HG03521 (cell line): ENCODE results near the gene NCS1.

Experiments
- ATAC-seq: cut with Tn5 transposase; IDR thresholded peaks from one replicate; pipeline ENCODE4 v1.9.1; 2021; ENCODE audit warnings: mild to moderate bottlenecking, moderate library complexity; ENCODE audit not compliant: unreplicated experiment

Gene NCS1

GRCh38 chr9:130147198-130147597, 25.0 kb upstream of the NCS1 start:
- no peak for ATAC-seq

GRCh38 chr9:130147910-130148309, 24.3 kb upstream of the NCS1 start:
- ATAC-seq, result no peak

- ATAC-seq, result no peak
Measured at GRCh38 chr9:130149031-130149430, 23.2 kb upstream of the NCS1 start.

DNA sequence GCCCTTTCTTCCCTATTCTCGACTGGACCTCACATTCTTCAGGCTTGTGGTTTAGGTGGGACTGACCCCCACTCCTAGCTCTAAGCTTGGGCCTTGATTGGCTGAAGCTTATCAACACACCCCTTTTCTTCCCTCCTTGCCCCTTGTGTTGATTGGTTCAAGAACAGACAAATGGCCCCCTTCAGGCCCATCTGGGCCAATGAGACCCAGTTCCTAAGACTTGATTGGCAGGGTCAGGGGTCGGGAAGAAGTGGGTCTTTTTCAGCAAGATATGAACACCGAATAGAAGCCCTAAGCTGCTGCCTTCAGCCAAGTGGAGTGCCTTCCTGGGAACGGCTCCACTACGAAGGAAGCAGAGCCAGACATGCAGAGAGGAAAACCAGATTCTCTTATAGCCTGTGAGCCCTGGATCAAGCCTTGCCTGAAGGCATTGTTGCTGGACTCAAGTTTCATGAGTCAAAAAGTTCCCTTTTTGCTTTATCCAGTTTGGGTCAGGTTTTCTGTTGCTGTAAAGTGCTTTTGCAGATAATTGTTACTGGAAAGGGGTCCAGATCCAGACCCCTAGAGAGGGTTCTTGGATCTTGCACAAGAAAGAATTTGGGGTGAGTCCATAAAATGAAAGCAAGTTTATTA, 22.4 kb upstream of the NCS1 start:
- ATAC-seq, result no peak

DNA sequence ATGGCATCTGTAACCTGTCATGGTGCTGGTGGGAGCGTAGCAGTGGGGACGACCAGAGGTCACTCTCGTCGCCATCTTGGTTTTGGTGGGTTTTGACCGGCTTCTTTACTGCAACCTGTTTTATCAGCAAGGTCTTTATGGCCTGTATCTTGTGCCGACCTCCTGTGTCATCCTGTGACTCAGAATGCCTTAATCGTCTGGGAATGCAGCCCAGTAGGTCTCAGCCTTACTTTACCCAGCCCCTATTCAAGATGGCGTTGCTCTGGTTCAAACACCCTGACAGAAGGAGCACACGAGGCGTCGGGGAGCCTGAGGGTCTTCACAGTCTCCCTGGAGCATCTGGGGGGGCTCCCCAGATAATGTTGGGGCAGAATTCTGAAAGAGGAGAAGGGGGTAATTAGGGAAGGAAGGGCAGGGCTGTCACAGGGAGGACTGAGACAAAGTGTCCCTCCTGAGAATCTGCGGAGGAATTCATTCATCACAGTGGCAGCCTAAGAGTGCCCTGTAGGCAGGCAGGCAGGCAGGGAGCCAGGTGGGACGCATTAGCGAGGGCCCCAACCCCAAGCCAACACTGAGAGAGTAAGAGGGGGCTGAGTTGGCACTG, 21.3 kb upstream of the NCS1 start:
- ATAC-seq, result no peak

GRCh38 chr9:130154816-130155215, 17.4 kb upstream of the NCS1 start:
- ATAC-seq, result no peak

- no peak for ATAC-seq
Measured at GRCh38 chr9:130155647-130156046, 16.6 kb upstream of the NCS1 start.

GRCh38 chr9:130156672-130157071, 15.5 kb upstream of the NCS1 start:
- ATAC-seq, result no peak

DNA sequence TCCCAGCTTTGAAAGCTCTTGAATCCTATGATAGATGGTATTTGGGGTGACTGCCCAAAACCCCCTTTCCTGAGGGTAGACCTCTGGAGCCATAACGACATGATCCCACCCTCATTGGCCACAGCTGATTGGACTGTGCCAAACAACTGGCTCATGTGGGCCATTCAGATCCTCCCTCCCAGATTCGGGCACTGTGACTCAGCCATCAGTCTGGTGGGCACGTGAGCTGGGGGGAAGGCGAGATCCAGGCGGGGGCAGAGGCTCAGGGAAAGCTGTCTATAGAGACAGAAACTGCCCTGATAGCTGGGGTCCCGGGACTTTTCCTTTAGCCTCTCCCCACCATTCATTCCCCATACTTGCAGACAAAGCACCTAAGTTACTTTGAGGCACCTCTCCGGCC, 15.1 kb upstream of the NCS1 start:
- no peak for ATAC-seq

- ATAC-seq, result no peak
Measured at GRCh38 chr9:130158001-130158400, 14.2 kb upstream of the NCS1 start.

DNA sequence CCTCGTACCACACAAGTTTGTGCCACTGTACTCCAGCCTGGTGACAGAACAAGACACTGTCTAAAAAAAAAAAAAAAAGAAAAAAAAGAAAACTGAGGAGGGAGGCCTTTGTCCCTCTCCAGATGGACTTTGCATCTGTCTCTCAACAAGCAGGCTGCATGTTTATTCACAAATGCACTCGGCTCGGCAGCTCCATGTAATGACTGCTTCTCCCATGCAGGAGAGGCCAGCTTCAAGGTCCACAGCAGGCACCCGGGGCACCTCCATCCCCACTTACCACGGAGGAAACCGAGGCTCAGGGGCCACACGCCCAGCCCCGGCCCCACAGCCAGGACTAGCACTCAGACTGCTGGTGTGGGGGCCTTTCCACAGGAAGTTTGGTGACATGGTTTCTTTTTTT, 13.1 kb upstream of the NCS1 start:
- ATAC-seq, result no peak

DNA sequence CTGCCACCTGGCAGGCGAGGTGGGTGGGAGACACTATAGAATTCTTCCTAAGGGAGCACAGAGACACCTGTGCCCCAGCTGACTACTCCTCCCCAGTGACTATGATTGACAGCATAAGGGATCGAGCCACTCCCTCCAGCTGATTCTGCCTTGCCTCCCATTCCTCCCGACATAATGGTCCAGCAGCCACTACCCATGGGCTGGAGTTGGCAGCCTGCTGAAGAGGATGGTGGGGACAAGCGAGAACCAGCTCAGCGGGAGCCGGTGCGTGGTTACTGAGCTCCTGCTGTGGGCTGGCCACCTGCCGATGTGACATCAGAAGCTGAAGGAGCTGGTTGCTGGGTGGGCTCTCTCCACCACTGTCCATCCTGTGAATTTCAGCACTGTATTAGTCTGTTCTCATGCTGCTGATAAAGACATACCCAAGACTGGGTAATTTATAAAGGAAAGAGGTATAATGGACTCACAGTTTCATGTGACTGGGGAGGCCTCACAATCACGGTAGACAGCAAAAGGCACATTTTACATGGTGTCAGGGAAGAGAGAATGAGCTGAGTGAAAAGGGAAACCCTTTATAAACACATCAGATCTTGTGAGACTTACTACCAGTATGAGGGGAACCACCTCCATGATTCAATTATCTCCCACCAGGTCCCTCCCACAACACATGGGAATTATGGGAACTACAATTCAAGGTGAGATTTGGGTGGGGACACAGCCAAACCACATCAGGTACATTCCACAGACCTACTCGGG, 12.1 kb upstream of the NCS1 start:
- no peak for ATAC-seq

- no peak for ATAC-seq
Measured at GRCh38 chr9:130160862-130161470, 11.2 kb upstream of the NCS1 start.

GRCh38 chr9:130165579-130165978, 6.6 kb upstream of the NCS1 start:
- no peak for ATAC-seq

- no peak for ATAC-seq
Measured at GRCh38 chr9:130166399-130166798, 5.8 kb upstream of the NCS1 start.

DNA sequence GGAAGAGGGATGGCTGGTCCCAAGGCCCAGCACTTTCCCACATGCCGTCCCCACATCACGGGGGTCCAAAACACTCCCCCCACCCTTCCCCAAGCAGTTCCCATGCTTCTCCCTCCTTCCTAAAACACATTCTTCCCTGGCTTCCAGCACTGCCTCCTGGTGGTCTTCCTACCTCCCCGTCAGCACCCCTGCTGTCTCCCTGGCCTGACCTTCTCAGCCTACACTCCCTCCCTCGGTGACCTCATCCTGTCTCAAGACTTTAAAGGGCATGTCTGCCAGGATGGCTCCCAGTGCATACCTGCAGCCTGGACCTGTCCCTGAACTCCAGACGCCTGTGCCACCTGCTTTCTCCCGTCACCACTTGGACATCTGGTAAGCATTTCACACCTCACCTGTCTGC, 4.3 kb upstream of the NCS1 start:
- ATAC-seq, result no peak

- ATAC-seq, result no peak
Measured at GRCh38 chr9:130171226-130172148, 717 bp upstream of the NCS1 start.

- no peak for ATAC-seq
Measured at GRCh38 chr9:130172858-130173665, 858 bp downstream of the NCS1 start.

GRCh38 chr9:130173666-130173983, 1.4 kb downstream of the NCS1 start:
- no peak for ATAC-seq

DNA sequence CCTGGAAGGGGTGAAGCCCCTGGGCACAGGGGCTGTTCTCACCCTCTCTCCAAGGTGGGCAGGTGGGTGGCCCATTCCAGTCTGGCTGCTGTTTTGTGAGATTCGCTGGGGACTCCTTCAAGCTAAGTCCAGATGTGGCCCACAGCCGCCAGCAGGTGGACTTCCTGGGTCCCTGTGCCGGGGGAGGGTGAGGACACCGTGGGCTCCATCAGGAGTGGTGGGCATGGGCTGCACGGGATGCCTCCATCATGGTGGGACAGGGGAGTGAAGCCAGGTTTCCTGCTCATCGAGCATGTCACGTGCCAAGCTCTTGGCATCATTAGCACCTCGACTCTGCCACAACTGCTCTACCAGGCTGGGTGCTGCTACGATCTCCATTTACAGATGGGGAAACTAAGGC, 1.8 kb downstream of the NCS1 start:
- ATAC-seq, result no peak
